GM12892 (cell line): Measurements from ENCODE around the gene HSF2BP.

ENCODE experiments used
- POLR2A ChIP-seq: IDR thresholded peaks from 2 replicates; pipeline ENCODE4 v1.6.1; 2011; ENCODE audit warnings: low read depth, low read length, control low read depth
- TAF1 ChIP-seq: IDR thresholded peaks from 2 replicates; pipeline ENCODE4 v1.6.1; 2011; ENCODE audit warnings: low read depth, mild to moderate bottlenecking, control low read depth, low read length, borderline replicate concordance

DNA sequence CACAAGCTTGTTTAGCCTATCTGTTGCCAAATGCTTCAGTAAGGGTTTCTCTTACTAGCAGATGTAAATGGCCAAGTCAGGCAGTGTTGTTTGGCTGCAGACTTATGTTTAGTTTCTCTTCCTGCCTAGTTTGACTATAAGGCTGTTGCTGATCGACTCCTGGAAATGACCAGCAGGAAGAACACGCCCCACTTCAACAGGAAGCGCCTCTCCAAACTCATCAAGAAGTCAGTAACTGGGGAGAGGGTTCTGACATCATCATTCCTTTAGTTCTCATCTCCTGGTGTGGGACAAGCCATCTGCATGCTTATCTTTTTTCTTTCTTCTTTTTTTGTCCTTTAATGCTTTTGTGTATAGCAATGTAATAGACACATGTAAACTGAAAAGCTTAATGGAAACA lies 25.1 kb upstream of the HSF2BP start:
- no peak for TF ChIP-seq TAF1
- no peak for TF ChIP-seq POLR2A
